A172 (cell line): ENCODE results near the gene TNFSF11. TPM values are rescaled to one million over a fixed set of nuclear protein-coding genes. Genes with fewer than 3 reads are reported as not detected.
A peak's percentile ranks its signal among the peaks of the same experiment; 100 is the strongest.

Experiments
- DNase-seq: peaks from one replicate; pipeline ENCODE4 v3.0.0-alpha.2; 2015; ENCODE audit warnings: low spot score
- total RNA-seq: library from RNA; depleted of rRNA; stranded (reverse); fragments of >200 nt; shearing (Covaris generic); gene quantifications from 2 replicates; pipeline ENCODE4 v1.2.3, GENCODE V29; 2014

Gene TNFSF11
- total RNA-seq, 1 experiment from 2014 or later: not detected

GRCh38 chr13:42611086-42611779 lies 37.3 kb downstream of the TNFSF11 start:
- DNase-seq: no peak

- DNase-seq: peak; percentile 13
Measured at GRCh38 chr13:42612021-42612765, 38.2 kb downstream of the TNFSF11 start.

GRCh38 chr13:42614436-42615035 lies 40.6 kb downstream of the TNFSF11 start:
- no peak for DNase-seq

- DNase-seq: peak; percentile 63
Measured at GRCh38 chr13:42615691-42616090, 41.7 kb downstream of the TNFSF11 start.

- DNase-seq: no peak
Measured at GRCh38 chr13:42617221-42617620, 43.3 kb downstream of the TNFSF11 start.

- no peak for DNase-seq
Measured at GRCh38 chr13:42623916-42624315, 50.0 kb downstream of the TNFSF11 start.

- DNase-seq: no peak
Measured at GRCh38 chr13:42625611-42626010, 51.7 kb downstream of the TNFSF11 start.

GRCh38 chr13:42626176-42626860 lies 52.4 kb downstream of the TNFSF11 start:
- no peak for DNase-seq

GRCh38 chr13:42628666-42629065 lies 54.7 kb downstream of the TNFSF11 start:
- DNase-seq: no peak

- no peak for DNase-seq
Measured at GRCh38 chr13:42631181-42631580, 57.2 kb downstream of the TNFSF11 start.

- no peak for DNase-seq
Measured at GRCh38 chr13:42633495-42633894, 59.5 kb downstream of the TNFSF11 start.

- DNase-seq: no peak
Measured at GRCh38 chr13:42638101-42638500, 64.1 kb downstream of the TNFSF11 start.

GRCh38 chr13:42638886-42639285 lies 64.9 kb downstream of the TNFSF11 start:
- no peak for DNase-seq

- no peak for DNase-seq
Measured at GRCh38 chr13:42643076-42643475, 69.1 kb downstream of the TNFSF11 start.

GRCh38 chr13:42644841-42645240 lies 70.9 kb downstream of the TNFSF11 start:
- DNase-seq: no peak

- DNase-seq: no peak
Measured at GRCh38 chr13:42645717-42646116, 71.8 kb downstream of the TNFSF11 start.

GRCh38 chr13:42649141-42649540 lies 75.2 kb downstream of the TNFSF11 start:
- DNase-seq: no peak

GRCh38 chr13:42649831-42650230 lies 75.9 kb downstream of the TNFSF11 start:
- no peak for DNase-seq

- DNase-seq: no peak
Measured at GRCh38 chr13:42650506-42650905, 76.6 kb downstream of the TNFSF11 start.

- DNase-seq: no peak
Measured at GRCh38 chr13:42651936-42652641, 78.1 kb downstream of the TNFSF11 start.

- DNase-seq: no peak
Measured at GRCh38 chr13:42652642-42653415, 78.9 kb downstream of the TNFSF11 start.
